Ishikawa (cell line): Measurements from ENCODE around the gene SNCAIP.

Experiments
- CEBPB ChIP-seq: IDR thresholded peaks from 2 replicates; pipeline ENCODE4 v1.6.1; 2012
- CREB1 ChIP-seq: IDR thresholded peaks from 2 replicates; pipeline ENCODE4 v1.6.1; 2012; ENCODE audit warnings: low read depth
- EGR1 ChIP-seq: IDR thresholded peaks from 2 replicates; pipeline ENCODE4 v1.6.1; 2012
- EP300 ChIP-seq: IDR thresholded peaks from 2 replicates; pipeline ENCODE4 v1.6.1; 2012; ENCODE audit warnings: borderline replicate concordance
- FOXM1 ChIP-seq: IDR thresholded peaks from 2 replicates; pipeline ENCODE4 v1.6.1; 2012; ENCODE audit warnings: low read depth, borderline replicate concordance
- NFIC ChIP-seq: IDR thresholded peaks from 2 replicates; pipeline ENCODE4 v1.6.1; 2012
- RAD21 ChIP-seq: IDR thresholded peaks from 2 replicates; pipeline ENCODE4 v1.6.1; 2012; ENCODE audit warnings: low read depth
- TAF1 ChIP-seq: IDR thresholded peaks from 2 replicates; pipeline ENCODE4 v1.6.1; 2012; ENCODE audit warnings: low read depth, mild to moderate bottlenecking
- TCF12 ChIP-seq: IDR thresholded peaks from 2 replicates; pipeline ENCODE4 v1.6.1; 2012; ENCODE audit warnings: low read depth
- TEAD4 ChIP-seq: IDR thresholded peaks from 2 replicates; pipeline ENCODE4 v1.6.1; 2012
- YY1 ChIP-seq: IDR thresholded peaks from 2 replicates; pipeline ENCODE4 v1.6.1; 2012; ENCODE audit warnings: low read depth
- ZBTB7A ChIP-seq: IDR thresholded peaks from 2 replicates; pipeline ENCODE4 v1.6.1; 2012; ENCODE audit warnings: low read depth
- TF ChIP-seq, protein P1 (sequence below): IDR thresholded peaks from 2 replicates; pipeline ENCODE4 v1.6.1; 2012; ENCODE audit warnings: low read depth, mild to moderate bottlenecking
- TF ChIP-seq, protein P2 (sequence below): IDR thresholded peaks from 2 replicates; pipeline ENCODE4 v1.6.1; 2012
- TF ChIP-seq, protein P3 (sequence below): IDR thresholded peaks from 2 replicates; pipeline ENCODE4 v1.6.1; 2012

SNCAIP gene

DNA sequence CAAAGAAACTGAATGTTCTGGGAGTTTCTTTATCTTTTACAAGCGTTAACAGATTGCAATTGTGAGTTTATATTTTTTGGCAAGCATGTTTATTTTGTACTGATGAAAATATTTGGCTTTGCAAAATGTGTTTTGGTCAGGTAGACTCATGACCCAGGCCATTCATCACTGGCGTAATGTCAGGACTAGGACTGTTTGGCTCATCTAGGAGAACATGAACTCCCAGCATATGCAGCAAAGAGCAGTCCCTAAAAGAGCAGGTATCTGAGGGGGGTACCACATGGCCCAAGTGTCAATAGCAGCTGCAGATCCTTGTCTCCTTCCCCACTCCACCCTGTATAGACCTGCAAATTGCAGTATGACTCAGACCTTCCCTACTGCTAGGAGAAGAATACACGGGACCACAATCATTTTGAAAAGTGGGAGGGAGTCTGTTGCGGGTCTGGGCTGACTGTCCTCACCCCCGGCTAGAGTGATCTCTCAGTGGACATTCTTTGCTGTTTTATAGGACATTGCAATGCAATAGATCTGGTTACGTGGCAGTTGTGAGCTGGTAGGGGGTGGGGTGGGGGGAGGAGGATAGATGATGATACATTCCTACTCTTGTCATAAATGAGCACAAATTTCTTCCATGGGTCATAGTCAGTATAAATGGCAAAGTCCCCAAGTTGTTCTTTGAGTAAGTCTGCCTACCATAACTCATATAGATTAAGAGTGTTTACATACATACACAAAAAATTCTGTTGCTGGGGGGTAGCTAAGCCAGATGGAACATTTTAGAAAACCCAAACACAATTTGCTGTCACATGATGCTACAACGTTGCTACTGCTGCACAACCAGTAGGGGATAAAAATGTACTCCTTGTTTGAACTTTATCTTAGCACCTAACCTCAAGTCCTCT lies 20.8 kb upstream of the SNCAIP start:
- no peak for TF ChIP-seq TAF1
- TF ChIP-seq, protein P1, sequence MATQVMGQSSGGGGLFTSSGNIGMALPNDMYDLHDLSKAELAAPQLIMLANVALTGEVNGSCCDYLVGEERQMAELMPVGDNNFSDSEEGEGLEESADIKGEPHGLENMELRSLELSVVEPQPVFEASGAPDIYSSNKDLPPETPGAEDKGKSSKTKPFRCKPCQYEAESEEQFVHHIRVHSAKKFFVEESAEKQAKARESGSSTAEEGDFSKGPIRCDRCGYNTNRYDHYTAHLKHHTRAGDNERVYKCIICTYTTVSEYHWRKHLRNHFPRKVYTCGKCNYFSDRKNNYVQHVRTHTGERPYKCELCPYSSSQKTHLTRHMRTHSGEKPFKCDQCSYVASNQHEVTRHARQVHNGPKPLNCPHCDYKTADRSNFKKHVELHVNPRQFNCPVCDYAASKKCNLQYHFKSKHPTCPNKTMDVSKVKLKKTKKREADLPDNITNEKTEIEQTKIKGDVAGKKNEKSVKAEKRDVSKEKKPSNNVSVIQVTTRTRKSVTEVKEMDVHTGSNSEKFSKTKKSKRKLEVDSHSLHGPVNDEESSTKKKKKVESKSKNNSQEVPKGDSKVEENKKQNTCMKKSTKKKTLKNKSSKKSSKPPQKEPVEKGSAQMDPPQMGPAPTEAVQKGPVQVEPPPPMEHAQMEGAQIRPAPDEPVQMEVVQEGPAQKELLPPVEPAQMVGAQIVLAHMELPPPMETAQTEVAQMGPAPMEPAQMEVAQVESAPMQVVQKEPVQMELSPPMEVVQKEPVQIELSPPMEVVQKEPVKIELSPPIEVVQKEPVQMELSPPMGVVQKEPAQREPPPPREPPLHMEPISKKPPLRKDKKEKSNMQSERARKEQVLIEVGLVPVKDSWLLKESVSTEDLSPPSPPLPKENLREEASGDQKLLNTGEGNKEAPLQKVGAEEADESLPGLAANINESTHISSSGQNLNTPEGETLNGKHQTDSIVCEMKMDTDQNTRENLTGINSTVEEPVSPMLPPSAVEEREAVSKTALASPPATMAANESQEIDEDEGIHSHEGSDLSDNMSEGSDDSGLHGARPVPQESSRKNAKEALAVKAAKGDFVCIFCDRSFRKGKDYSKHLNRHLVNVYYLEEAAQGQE = no peak
- no peak for TF ChIP-seq FOXM1
- TF ChIP-seq EGR1 = no peak
- TF ChIP-seq ZBTB7A = no peak
- TF ChIP-seq TEAD4 = no peak
- TF ChIP-seq, protein P2, sequence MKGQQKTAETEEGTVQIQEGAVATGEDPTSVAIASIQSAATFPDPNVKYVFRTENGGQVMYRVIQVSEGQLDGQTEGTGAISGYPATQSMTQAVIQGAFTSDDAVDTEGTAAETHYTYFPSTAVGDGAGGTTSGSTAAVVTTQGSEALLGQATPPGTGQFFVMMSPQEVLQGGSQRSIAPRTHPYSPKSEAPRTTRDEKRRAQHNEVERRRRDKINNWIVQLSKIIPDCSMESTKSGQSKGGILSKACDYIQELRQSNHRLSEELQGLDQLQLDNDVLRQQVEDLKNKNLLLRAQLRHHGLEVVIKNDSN = no peak
- TF ChIP-seq YY1 = no peak
- TF ChIP-seq EP300 = no peak
- no peak for TF ChIP-seq NFIC
- TF ChIP-seq RAD21 = no peak
- TF ChIP-seq, protein P3, sequence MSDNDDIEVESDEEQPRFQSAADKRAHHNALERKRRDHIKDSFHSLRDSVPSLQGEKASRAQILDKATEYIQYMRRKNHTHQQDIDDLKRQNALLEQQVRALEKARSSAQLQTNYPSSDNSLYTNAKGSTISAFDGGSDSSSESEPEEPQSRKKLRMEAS = no peak
- no peak for TF ChIP-seq CREB1
- no peak for TF ChIP-seq TCF12
- TF ChIP-seq CEBPB = no peak

DNA sequence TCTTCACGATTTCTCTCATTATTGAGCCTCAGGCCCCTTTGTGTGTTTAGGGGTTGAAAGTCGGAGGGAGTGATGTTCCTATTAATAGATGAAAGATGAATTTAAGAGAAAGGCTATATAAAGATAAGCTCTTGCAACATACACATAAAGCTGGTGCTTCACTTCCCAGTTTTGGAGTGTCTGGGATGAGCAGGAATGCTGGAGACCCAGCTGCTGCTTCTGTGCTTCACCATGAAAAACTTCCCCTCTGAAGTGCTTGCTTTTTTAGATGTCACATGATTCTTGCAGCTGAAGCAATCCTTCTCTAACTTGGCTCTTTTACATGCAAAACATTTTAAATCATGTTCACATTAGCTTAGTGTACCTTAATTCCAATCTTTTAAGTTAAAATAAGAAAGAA lies 19.7 kb upstream of the SNCAIP start:
- TF ChIP-seq NFIC = no peak
- no peak for TF ChIP-seq CREB1
- TF ChIP-seq EGR1 = no peak
- TF ChIP-seq EP300 = no peak
- TF ChIP-seq ZBTB7A = no peak
- no peak for TF ChIP-seq TAF1
- TF ChIP-seq TEAD4 = no peak
- no peak for TF ChIP-seq TCF12
- TF ChIP-seq CEBPB = no peak
- no peak for TF ChIP-seq YY1

DNA sequence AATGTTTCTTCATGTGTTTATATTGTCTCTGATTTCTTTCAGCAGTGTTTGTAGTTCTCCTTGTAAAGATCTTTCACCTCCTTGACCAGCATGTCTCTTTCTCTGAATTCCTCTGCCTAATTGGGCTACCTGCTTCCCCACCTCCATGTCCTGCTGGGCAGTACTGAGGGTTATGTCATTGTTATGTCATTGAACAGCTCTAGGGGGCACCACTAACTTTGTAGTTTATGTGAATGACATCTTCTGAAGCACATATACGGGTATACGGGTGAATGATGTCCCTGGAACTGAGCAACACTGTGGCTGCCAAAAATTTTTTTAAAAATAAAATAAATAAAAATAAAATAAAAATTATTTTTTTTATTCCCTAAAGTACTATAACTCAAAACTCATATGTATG lies 16.9 kb upstream of the SNCAIP start:
- no peak for TF ChIP-seq TAF1
- TF ChIP-seq FOXM1 = no peak
- TF ChIP-seq RAD21 = peak; percentile 27; the same call in 1 of the 2 replicates

DNA sequence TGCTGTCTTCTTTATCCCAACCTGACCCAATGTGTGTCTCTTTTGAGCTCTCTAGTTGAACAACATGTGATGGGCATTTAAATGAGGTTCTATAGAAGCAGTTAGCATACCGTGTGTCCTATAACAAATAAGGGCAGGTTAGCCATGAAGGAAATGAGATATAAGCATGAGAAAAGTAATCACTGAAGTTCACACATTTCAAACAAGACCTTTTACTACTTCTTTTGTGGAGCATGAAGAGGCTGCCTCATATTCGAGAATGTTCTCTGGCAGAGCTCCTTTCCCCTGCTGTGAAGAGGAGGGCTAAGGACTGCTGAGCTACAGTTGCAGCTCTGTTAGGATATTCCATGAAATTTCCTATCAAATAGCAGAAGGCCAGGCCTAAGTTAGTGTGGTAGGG lies 15.2 kb upstream of the SNCAIP start:
- TF ChIP-seq EP300 (no peak), TAF1 (no peak), CEBPB (no peak), NFIC (no peak), CREB1 (no peak), YY1 (no peak), RAD21 (no peak), EGR1 (no peak), TEAD4 (no peak), FOXM1 (no peak), ZBTB7A (no peak)
- TF ChIP-seq, protein P2 = no peak
- TF ChIP-seq, protein P1 = no peak
- TF ChIP-seq, protein P3 = no peak

DNA sequence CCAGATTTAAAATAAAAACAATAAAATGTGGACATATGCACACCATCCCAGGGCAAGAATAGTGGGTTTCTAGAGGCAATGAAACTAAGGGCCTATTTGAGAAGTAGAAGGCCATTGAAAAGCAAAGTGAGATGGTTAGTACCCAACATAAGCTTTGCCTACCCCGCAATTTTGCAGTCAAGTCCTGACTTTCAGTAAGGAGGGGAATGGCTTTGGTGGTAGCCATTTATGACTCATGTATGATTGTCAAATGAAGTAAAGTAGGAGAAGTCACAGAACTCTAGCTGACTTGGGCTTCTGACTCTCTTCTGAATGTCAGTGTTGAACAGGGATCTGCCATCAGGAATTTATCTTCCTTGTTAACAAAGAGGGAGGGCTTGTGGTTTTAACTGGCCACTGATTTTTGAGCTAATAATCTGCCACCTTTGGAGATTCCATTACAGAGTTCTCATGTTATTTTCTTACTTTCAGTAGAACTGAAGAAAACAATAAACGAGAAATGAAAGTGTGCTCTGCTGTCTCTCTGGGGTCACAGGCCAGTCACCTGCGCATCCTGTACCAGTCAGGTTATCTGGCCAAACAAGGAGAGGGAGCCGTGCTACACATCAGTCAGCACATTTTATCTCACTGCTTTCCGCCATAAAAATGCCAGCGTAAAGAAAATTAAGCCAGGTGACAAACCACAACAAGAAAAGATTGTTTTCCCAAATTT lies 14.3 kb upstream of the SNCAIP start:
- TF ChIP-seq TAF1 = no peak
- no peak for TF ChIP-seq NFIC
- TF ChIP-seq FOXM1 = no peak
- TF ChIP-seq RAD21 = no peak
- TF ChIP-seq TCF12 = no peak
- TF ChIP-seq, protein P3 = no peak
- TF ChIP-seq TEAD4 = no peak
- no peak for TF ChIP-seq CEBPB
- no peak for TF ChIP-seq ZBTB7A
- TF ChIP-seq CREB1 = no peak
- TF ChIP-seq, protein P1 = no peak
- TF ChIP-seq YY1 = no peak
- no peak for TF ChIP-seq EGR1
- TF ChIP-seq EP300 = no peak
- TF ChIP-seq, protein P2 = no peak
